Mesothelial cell of epicardium (in vitro differentiated cells): ENCODE data around the gene MALRD1. TPM values are rescaled to one million over a fixed set of nuclear protein-coding genes. Genes with fewer than 3 reads are reported as not detected.

Source experiments
- DNase-seq, 2 experiments: peaks; one replicate each; pipeline ENCODE4 v3.0.0; 2021; ENCODE audit warnings: low spot score in 2 of 2; ENCODE audit not compliant: unreplicated experiment in 2 of 2
- H3K27ac Mint-ChIP-seq: 2 replicates; pipeline ENCODE4 v1.8.0; 2021; ENCODE audit warnings: mixed read lengths
- H3K27me3 Mint-ChIP-seq: 2 replicates; pipeline ENCODE4 v1.8.0; 2021; ENCODE audit warnings: low read depth, mixed read lengths
- H3K36me3 Mint-ChIP-seq: 2 replicates; pipeline ENCODE4 v1.8.0; 2021; ENCODE audit warnings: mixed read lengths
- H3K4me1 Mint-ChIP-seq: 2 replicates; pipeline ENCODE4 v1.8.0; 2021; ENCODE audit warnings: mixed read lengths
- H3K4me3 Mint-ChIP-seq: 2 replicates; pipeline ENCODE4 v1.8.0; 2021; ENCODE audit warnings: mild to moderate bottlenecking, moderate library complexity, mixed read lengths
- H3K9me3 Mint-ChIP-seq: 2 replicates; pipeline ENCODE4 v1.8.0; 2021; ENCODE audit warnings: mixed read lengths
- CTCF ChIP-seq: fragments of 200-600 bp; sonication (generic); IDR thresholded peaks from one replicate; pipeline ENCODE4 v1.5.0; 2021; ENCODE audit warnings: antibody characterized with exemption; ENCODE audit not compliant: unreplicated experiment
- total RNA-seq: library from RNA; stranded (reverse); gene quantifications from 3 replicates; pipeline ENCODE4 v1.2.1, GENCODE V29; 2021

MALRD1 gene
- total RNA-seq, 1 donor from 2014 or later: 11.1 TPM

GRCh38 chr10:19626156-19626555, 577.6 kb downstream of the MALRD1 start:
- Mint-ChIP-seq H3K4me3 (no peak overlapping the region), H3K27ac (no peak overlapping the region), H3K4me1 (peaks cover 16% of the 10 kb centered on the region)

GRCh38 chr10:19628767-19629560, 580.4 kb downstream of the MALRD1 start:
- TF ChIP-seq CTCF: no peak
- Mint-ChIP-seq H3K9me3 (peaks cover 4% of the 10 kb centered on the region), H3K27me3 (no peaks in the 10 kb centered on the region), H3K4me3 (no peak overlapping the region), H3K27ac (peak overlapping the region; percentile 76), H3K36me3 (no peaks in the 10 kb centered on the region), H3K4me1 (peaks cover 16% of the 10 kb centered on the region)
- no peak for DNase-seq

More at GRCh38 chr10:19626156-19626555, 577.6 kb downstream of the MALRD1 start:
- TF ChIP-seq CTCF: no peak
- DNase-seq: no peak
- Mint-ChIP-seq H3K27me3 (no peaks in the 10 kb centered on the region), H3K36me3 (no peaks in the 10 kb centered on the region), H3K9me3 (no peaks in the 10 kb centered on the region)

- Mint-ChIP-seq H3K27me3 (no peaks in the 10 kb centered on the region), H3K9me3 (peaks cover 4% of the 10 kb centered on the region), H3K27ac (peak overlapping the region; percentile 76), H3K4me3 (no peak overlapping the region), H3K36me3 (no peaks in the 10 kb centered on the region), H3K4me1 (peaks cover 16% of the 10 kb centered on the region)
- no peak for TF ChIP-seq CTCF
- DNase-seq: no peak
These were observed 581.0 kb downstream of the MALRD1 start for GRCh38 chr10:19629567-19629966.

- Mint-ChIP-seq H3K36me3 (no peaks in the 10 kb centered on the region), H3K27ac (no peak overlapping the region), H3K9me3 (peaks cover 4% of the 10 kb centered on the region), H3K27me3 (no peaks in the 10 kb centered on the region), H3K4me1 (peaks cover 18% of the 10 kb centered on the region), H3K4me3 (no peak overlapping the region)
- DNase-seq: no peak
- no peak for TF ChIP-seq CTCF
These were observed 585.6 kb downstream of the MALRD1 start for GRCh38 chr10:19634163-19634562.

- peak overlapping the region; percentile 25 for H3K4me3 Mint-ChIP-seq
- peaks cover 12% of the 10 kb centered on the region for H3K4me1 Mint-ChIP-seq
- no peaks in the 10 kb centered on the region for H3K36me3 Mint-ChIP-seq
- DNase-seq: no peak
- no peaks in the 10 kb centered on the region for H3K9me3 Mint-ChIP-seq
- peak overlapping the region; percentile 64 for H3K27ac Mint-ChIP-seq
- TF ChIP-seq CTCF: no peak
- H3K27me3 Mint-ChIP-seq: no peaks in the 10 kb centered on the region
These were observed 589.7 kb downstream of the MALRD1 start for GRCh38 chr10:19638182-19638895.
